SK-N-SH (cell line): ENCODE results near the gene SYNPR. TPM values are rescaled to one million over a fixed set of nuclear protein-coding genes. Genes with fewer than 3 reads are reported as not detected.

Experiments
- CTCF ChIA-PET: fragments of 300-600, 350-600 bp; formaldehyde crosslinking; extraction: SDS; loops from one replicate; lab custom pipeline; 2021; lab: Yijun Ruan, JAX
- POLR2A ChIA-PET: fragments of 350-600 bp; sonication (Branson Sonifier 250); formaldehyde crosslinking; extraction: SDS; loops from one replicate; lab custom pipeline; 2020; ENCODE audit warnings: antibody characterized with exemption, inconsistent platforms; lab: Yijun Ruan, JAX
- DNase-seq: peaks from one replicate; pipeline ENCODE4 v3.0.0; 2012
- H2AFZ ChIP-seq: fragments of 200-600 bp; sonication (generic); 2 replicates; pipeline ENCODE4 v1.8.1; 2016; ENCODE audit warnings: antibody characterized with exemption, mild to moderate bottlenecking, low read depth
- H3F3A ChIP-seq: fragments of 200-600 bp; sonication (generic); replicated peaks from 2 replicates; pipeline ENCODE3; 2016; ENCODE audit warnings: antibody characterized with exemption, mild to moderate bottlenecking; ENCODE audit not compliant: insufficient read depth
- H3K27ac ChIP-seq, 2 experiments: fragments of 200-500 bp in 1 of 2; fragments of 200-600 bp in 1 of 2; sonication (Bioruptor generic) in 1 of 2; sonication (generic), shearing (Covaris generic) in 1 of 2; 2 replicates each; pipeline versions ENCODE4 v1.5.1 to v1.6.1; 2014 to 2016; ENCODE audit warnings: low read depth in 2 of 2, inconsistent platforms in 1 of 2, low read length in 1 of 2, mild to moderate bottlenecking in 1 of 2, mixed read lengths in 1 of 2
- H3K27me3 ChIP-seq: fragments of 200-600 bp; sonication (generic), shearing (Covaris generic); 2 replicates; pipeline ENCODE4 v1.6.1; 2016; ENCODE audit warnings: mixed run types; ENCODE audit not compliant: insufficient read depth
- H3K36me3 ChIP-seq, 2 experiments: fragments of 200-500 bp in 1 of 2; fragments of 200-600 bp in 1 of 2; sonication (Bioruptor generic) in 1 of 2; sonication (generic) in 1 of 2; replicated peaks in 1 of 2; 2 replicates each; pipeline versions ENCODE3 to v1.5.1; 2014 to 2016; ENCODE audit warnings: low read length in 1 of 2, mild to moderate bottlenecking in 1 of 2; ENCODE audit not compliant: insufficient read depth in 2 of 2, control insufficient read depth in 1 of 2
- H3K4me1 ChIP-seq, 2 experiments: fragments of 200-500 bp in 1 of 2; fragments of 200-600 bp in 1 of 2; sonication (Bioruptor generic) in 1 of 2; sonication (generic), shearing (Covaris generic) in 1 of 2; 2 replicates each; pipeline versions ENCODE4 v1.5.1 to v1.6.1; 2014 to 2016; ENCODE audit warnings: low read depth in 1 of 2, low read length in 1 of 2, mixed run types in 1 of 2; ENCODE audit not compliant: insufficient read depth in 2 of 2, control insufficient read depth in 1 of 2
- H3K4me2 ChIP-seq: fragments of 200-600 bp; sonication (generic), shearing (Covaris generic); 2 replicates; pipeline ENCODE4 v1.6.1; 2017; ENCODE audit warnings: mixed run types
- H3K4me3 ChIP-seq, 2 experiments: fragments of 200-500 bp in 1 of 2; fragments of 200-600 bp in 1 of 2; sonication (Bioruptor generic) in 1 of 2; sonication (generic), shearing (Covaris generic) in 1 of 2; 2 replicates each; pipeline versions ENCODE4 v1.5.1 to v1.8.1; 2014 to 2016; ENCODE audit warnings: low read depth in 2 of 2, inconsistent platforms in 1 of 2, low read length in 1 of 2, mild to moderate bottlenecking in 1 of 2, mixed read lengths in 1 of 2, moderate library complexity in 1 of 2
- H3K79me2 ChIP-seq: fragments of 200-600 bp; sonication (generic); 2 replicates; pipeline ENCODE4 v1.8.1; 2017; ENCODE audit warnings: mild to moderate bottlenecking; ENCODE audit not compliant: insufficient read depth
- H3K9ac ChIP-seq: fragments of 200-600 bp; sonication (generic); 2 replicates; pipeline ENCODE4 v1.6.1; 2017; ENCODE audit warnings: mixed run types
- H3K9me2 ChIP-seq: fragments of 200-600 bp; sonication (generic); 2 replicates; pipeline ENCODE4 v1.6.1; 2017; ENCODE audit warnings: mixed run types
- H3K9me3 ChIP-seq: fragments of 200-600 bp; sonication (generic); 2 replicates; pipeline ENCODE4 v1.6.1; 2017; ENCODE audit warnings: mixed run types, mild to moderate bottlenecking, moderate library complexity
- H4K20me1 ChIP-seq: fragments of 200-600 bp; sonication (generic); 2 replicates; pipeline ENCODE4 v1.6.1; 2017; ENCODE audit warnings: mild to moderate bottlenecking, mixed run types; ENCODE audit not compliant: insufficient read depth
- CTCF ChIP-seq: fragments of 200-600 bp; sonication (generic); IDR thresholded peaks from 2 replicates; pipeline ENCODE4 v1.6.1; 2017; ENCODE audit warnings: antibody characterized with exemption, mild to moderate bottlenecking, moderate library complexity
- ELF1 ChIP-seq: IDR thresholded peaks from 2 replicates; pipeline ENCODE4 v1.4.0; 2012
- EP300 ChIP-seq, 2 experiments: IDR thresholded peaks; 2 replicates each; pipeline versions ENCODE4 v1.4.0 to v1.6.1; 2012; ENCODE audit warnings: borderline replicate concordance in 1 of 2, low read depth in 1 of 2, low read length in 1 of 2
- GABPA ChIP-seq: IDR thresholded peaks from 2 replicates; pipeline ENCODE4 v1.4.0; 2012; ENCODE audit warnings: low read depth, mild to moderate bottlenecking
- GATA2 ChIP-seq: sonication (generic); formaldehyde crosslinking; IDR thresholded peaks from 2 replicates; pipeline ENCODE4 v1.5.0; 2020; ENCODE audit warnings: mild to moderate bottlenecking, missing genetic modification reagents
- JUND ChIP-seq: IDR thresholded peaks from 2 replicates; pipeline ENCODE4 v1.4.0; 2012
- MAX ChIP-seq: IDR thresholded peaks from 2 replicates; pipeline ENCODE4 v1.4.0; 2012; ENCODE audit warnings: low read depth
- MEF2A ChIP-seq: IDR thresholded peaks from 2 replicates; pipeline ENCODE4 v1.4.0; 2012; ENCODE audit warnings: low read depth, borderline replicate concordance
- NFIC ChIP-seq: IDR thresholded peaks from 2 replicates; pipeline ENCODE4 v1.4.0; 2012; ENCODE audit warnings: borderline replicate concordance
- NRF1 ChIP-seq: IDR thresholded peaks from 2 replicates; pipeline ENCODE4 v1.6.1; 2012; ENCODE audit warnings: low read depth, mild to moderate bottlenecking, low read length
- POLR2AphosphoS5 ChIP-seq: IDR thresholded peaks from 2 replicates; pipeline ENCODE4 v1.6.1; 2012; ENCODE audit warnings: low read depth, low read length
- RAD21 ChIP-seq: IDR thresholded peaks from 2 replicates; pipeline ENCODE4 v1.6.1; 2012; ENCODE audit warnings: mild to moderate bottlenecking, low read length
- REST ChIP-seq: IDR thresholded peaks from 2 replicates; pipeline ENCODE4 v1.6.1; 2012; ENCODE audit warnings: mild to moderate bottlenecking, low read depth, low read length, moderate library complexity
- RFX5 ChIP-seq: IDR thresholded peaks from 2 replicates; pipeline ENCODE4 v1.6.1; 2012; ENCODE audit warnings: mild to moderate bottlenecking, improper control_type of control experiment, low read length
- SIN3A ChIP-seq: IDR thresholded peaks from 2 replicates; pipeline ENCODE4 v1.6.1; 2012; ENCODE audit warnings: low read depth, mild to moderate bottlenecking, low read length, moderate library complexity, borderline replicate concordance
- TAF1 ChIP-seq: IDR thresholded peaks from 2 replicates; pipeline ENCODE4 v1.6.1; 2012; ENCODE audit warnings: low read depth, mild to moderate bottlenecking, low read length, moderate library complexity, borderline replicate concordance
- TCF12 ChIP-seq: IDR thresholded peaks from 2 replicates; pipeline ENCODE4 v1.4.0; 2012
- TEAD4 ChIP-seq: IDR thresholded peaks from 2 replicates; pipeline ENCODE4 v1.4.0; 2012; ENCODE audit warnings: mild to moderate bottlenecking, borderline replicate concordance; ENCODE audit not compliant: insufficient read depth
- USF2 ChIP-seq: fragments of 150-350 bp; IDR thresholded peaks from 2 replicates; pipeline ENCODE4 v1.6.1; 2017; ENCODE audit warnings: antibody characterized with exemption, low read length, low read depth, borderline replicate concordance
- ZBTB33 ChIP-seq: IDR thresholded peaks from 2 replicates; pipeline ENCODE4 v1.4.0; 2012; ENCODE audit warnings: low read depth, borderline replicate concordance
- WGBS: methylation state at CpG from one replicate; pipeline ENCODE4 v1.1.6; 2017; ENCODE audit warnings: low lambda C conversion rate; 5-methylcytosine and 5-hydroxymethylcytosine counted together
- polyA plus RNA-seq, 3 experiments: library from polyadenylated mRNA; depleted of rRNA; stranded (reverse); fragments of >200 nt; gene quantifications; 2 replicates each; pipeline ENCODE4 v1.2.3, GENCODE V29; 2012

SYNPR gene
- polyA plus RNA-seq, 1 of the 3 experiments (the other 2 are of a cell fraction) = not detected

- Histone ChIP-seq H3K9ac (no peak overlapping the region), H3K79me2 (no peaks in the 10 kb centered on the region), H3K27ac (no peak overlapping the region), H3K27me3 (no peaks in the 10 kb centered on the region), H3K4me3 (no peak overlapping the region), H4K20me1 (no peaks in the 10 kb centered on the region), H3K4me1 (0 out of 4 replicates have a peak, but pooled peaks cover 0 to 4% of the 10 kb centered on the region in 2 experiments), H3K36me3 (no peaks in the 10 kb centered on the region), H3K4me2 (no peak overlapping the region), H3F3A (no peaks in the 10 kb centered on the region), H2AFZ (no peak overlapping the region), H3K9me3 (no peaks in the 10 kb centered on the region), H3K9me2 (no peaks in the 10 kb centered on the region)
- ChIA-PET CTCF (interaction anchor here (0.9 to 1.1 kb wide), 2 partner anchors 15 to 21 kb away, joined by 3 to 4 read pairs; no protein-coding TSS in a partner anchor), POLR2A (no interaction called here)
- TF ChIP-seq MAX (no peak), TAF1 (no peak), ZBTB33 (no peak), POLR2AphosphoS5 (no peak), GATA2 (no peak), USF2 (no peak), NRF1 (no peak), RFX5 (no peak), TCF12 (no peak), TEAD4 (no peak), EP300 (IDR thresholded peaks at IDR 0.05; ENCODE audit: borderline replicate concordance in 1 of 2, low read depth in 1 of 2, low read length in 1 of 2) (no peak), SIN3A (no peak), GABPA (no peak)
- DNase-seq = no peak
- 74% methylated on average over 7 of the region's 7 CpGs for WGBS
Measured at GRCh38 chr3:63609408-63609807, 331.3 kb downstream of the SYNPR start.

GRCh38 chr3:63609834-63610233 lies 331.7 kb downstream of the SYNPR start:
- Histone ChIP-seq H3F3A (no peaks in the 10 kb centered on the region), H3K9me3 (no peaks in the 10 kb centered on the region), H3K27me3 (no peaks in the 10 kb centered on the region), H3K9me2 (no peaks in the 10 kb centered on the region), H3K27ac (no peak overlapping the region), H3K4me3 (no peak overlapping the region), H4K20me1 (no peaks in the 10 kb centered on the region), H3K4me2 (no peak overlapping the region), H2AFZ (no peak overlapping the region), H3K79me2 (no peaks in the 10 kb centered on the region), H3K4me1 (0 out of 4 replicates have a peak, but pooled peaks cover 0 to 4% of the 10 kb centered on the region in 2 experiments), H3K9ac (no peak overlapping the region), H3K36me3 (no peaks in the 10 kb centered on the region)
- POLR2A ChIA-PET = no interaction called here
- CTCF ChIA-PET = interaction anchor here (1.1 kb wide), 1 partner anchor 21 kb away, joined by 4 read pairs; no protein-coding TSS in a partner anchor
- DNase-seq = no peak
- 75% methylated on average over 4 of the region's 4 CpGs for WGBS
- TF ChIP-seq ELF1 (no peak), REST (no peak), MEF2A (no peak), JUND (no peak), NFIC (no peak), RAD21 (no peak), CTCF (no peak), NRF1 (no peak)
